Lower lobe of right lung (tissue), 2 donors: ENCODE data around the gene FOLR1. TPM values are rescaled to one million over a fixed set of nuclear protein-coding genes. Genes with fewer than 3 reads are reported as not detected.
A peak's percentile ranks its signal among the peaks of the same experiment; 100 is the strongest.

Experiments
- ATAC-seq, 2 donors: fragments of 200-7000 bp; cut with Tn5 transposase; one replicate each; pipeline ENCODE4 v1.9.1; 2020 to 2022; ENCODE audit warnings: mild to moderate bottlenecking in 2 of 2, moderate library complexity in 2 of 2
- DNase-seq: peaks from one replicate; pipeline ENCODE4 v3.0.0-alpha.2; 2020
- H3K27ac ChIP-seq: fragments of 200-600 bp; one replicate; pipeline ENCODE4 v1.8.0; 2022
- H3K27me3 ChIP-seq: fragments of 200-600 bp; one replicate; pipeline ENCODE4 v1.8.0; 2022; ENCODE audit warnings: low read depth
- H3K36me3 ChIP-seq: fragments of 200-600 bp; one replicate; pipeline ENCODE4 v1.8.0; 2022; ENCODE audit warnings: mild to moderate bottlenecking
- H3K4me1 ChIP-seq: fragments of 200-600 bp; one replicate; pipeline ENCODE4 v1.8.0; 2022
- H3K4me3 ChIP-seq: fragments of 200-600 bp; one replicate; pipeline ENCODE4 v1.8.0; 2022; ENCODE audit warnings: mild to moderate bottlenecking
- H3K9me3 ChIP-seq: fragments of 200-600 bp; one replicate; pipeline ENCODE4 v1.8.0; 2022
- CTCF ChIP-seq: fragments of 200-600 bp; IDR thresholded peaks from one replicate; pipeline ENCODE4 v1.8.0; 2022; ENCODE audit warnings: antibody characterized with exemption, mild to moderate bottlenecking
- intact Hi-C: fragments of 100-400 bp; cut with DNase I; formaldehyde crosslinking; loops from one replicate; pipeline ENCODE4 v1.11.0; 2022
- total RNA-seq: library from RNA; stranded (reverse); fragmentation: NEBNext Ultra II Directional; extraction: Animal tissue kit (Norgen Biotek cat#: 25700); gene quantifications from one replicate; pipeline ENCODE4 v1.2.1, GENCODE V29; 2021
- donor health status: DM: no; HTN: yes; CAD: no; lungs with severe emphysema.

The FOLR1 gene
- total RNA-seq, 1 donor from 2014 or later, result 134 TPM

GRCh38 chr11:72243173-72244059 lies 51.5 kb downstream of the FOLR1 start:
- no peaks in the 10 kb centered on the region for H3K36me3 ChIP-seq
- peaks cover 32% of the 10 kb centered on the region for H3K4me1 ChIP-seq
- peak overlapping the region; percentile 14 for H3K4me3 ChIP-seq
- peaks cover 85% of the 10 kb centered on the region for H3K27me3 ChIP-seq
- no peak for ATAC-seq
- H3K9me3 ChIP-seq, result no peaks in the 10 kb centered on the region
- H3K27ac ChIP-seq, result no peak overlapping the region
- no peak for DNase-seq
- TF ChIP-seq CTCF, result no peak
- intact Hi-C loops, result no loop called here

GRCh38 chr11:72244060-72244360 lies 52.1 kb downstream of the FOLR1 start, which contains the start of gene PHOX2A:
Gene PHOX2A, minus strand, starts transcription at chr11:72244176. Its CDS starts 172 bp downstream, at chr11:72244004.
- H3K36me3 ChIP-seq, result no peaks in the 10 kb centered on the region
- no peak for DNase-seq
- intact Hi-C loops, result no loop called here
- TF ChIP-seq CTCF, result no peak
- H3K9me3 ChIP-seq, result no peaks in the 10 kb centered on the region
- peaks cover 91% of the 10 kb centered on the region for H3K27me3 ChIP-seq
- no peak for ATAC-seq
- H3K27ac ChIP-seq, result no peak within 1 kb of the TSS
- H3K4me1 ChIP-seq, result peaks cover 26% of the 10 kb centered on the region
- H3K4me3 ChIP-seq, result peak within 1 kb of the TSS; percentile 14

- Histone ChIP-seq H3K36me3 (no peaks in the 10 kb centered on the region), H3K4me3 (peak overlapping the region; percentile 14), H3K27me3 (peaks cover 91% of the 10 kb centered on the region), H3K9me3 (no peaks in the 10 kb centered on the region), H3K4me1 (peaks cover 20% of the 10 kb centered on the region), H3K27ac (no peak overlapping the region)
- DNase-seq (no peak), ATAC-seq (no peak)
- intact Hi-C loops, result no loop called here
- no peak for TF ChIP-seq CTCF
Measured at GRCh38 chr11:72244361-72245262, 52.7 kb downstream of the FOLR1 start.

- peaks cover 86% of the 10 kb centered on the region for H3K27me3 ChIP-seq
- DNase-seq, result no peak
- peaks cover 15% of the 10 kb centered on the region for H3K4me1 ChIP-seq
Measured at GRCh38 chr11:72245263-72245816, 53.4 kb downstream of the FOLR1 start.

More at GRCh38 chr11:72245263-72245816, 53.4 kb downstream of the FOLR1 start:
- no peaks in the 10 kb centered on the region for H3K9me3 ChIP-seq
- H3K36me3 ChIP-seq, result no peaks in the 10 kb centered on the region
- ATAC-seq, result no peak
- intact Hi-C loops, result no loop called here
- TF ChIP-seq CTCF, result no peak
- H3K4me3 ChIP-seq, result no peak overlapping the region
- H3K27ac ChIP-seq, result no peak overlapping the region

Other genes with a start within 250 kb of the FOLR1 start
- gene IL18BP, start 193.2 kb upstream of the FOLR1 start, total RNA-seq, result 18.0 TPM
- gene NUMA1, start 111.6 kb upstream of the FOLR1 start, total RNA-seq, result 200 TPM
- gene LRRC51, start 111.3 kb upstream of the FOLR1 start, total RNA-seq, result 14.8 TPM
- 96.0 TPM for gene LAMTOR1, start 88.8 kb upstream of the FOLR1 start, total RNA-seq
- gene TOMT, start 86.2 kb upstream of the FOLR1 start, total RNA-seq, result not detected
- 22.7 TPM for gene ANAPC15, start 79.4 kb upstream of the FOLR1 start, total RNA-seq
- gene FOLR3, start 56.4 kb upstream of the FOLR1 start, total RNA-seq, result 53.1 TPM
- 28.1 TPM for gene FOLR2, start 24.7 kb downstream of the FOLR1 start, total RNA-seq
- gene INPPL1, start 32.6 kb downstream of the FOLR1 start, total RNA-seq, result 147 TPM
- gene PHOX2A, start 52.0 kb downstream of the FOLR1 start, total RNA-seq, result not detected
- 25.7 TPM for gene CLPB, start 242.4 kb downstream of the FOLR1 start, total RNA-seq